Gastroesophageal sphincter (tissue), 4 donors: Measurements from ENCODE around the gene KLHDC9. TPM values are rescaled to one million over a fixed set of nuclear protein-coding genes. Genes with fewer than 3 reads are reported as not detected.

Experiments
- ATAC-seq: fragments of 150-250 bp; one replicate; pipeline ENCODE4 v1.9.1; 2016; ENCODE audit warnings: mild to moderate bottlenecking, moderate library complexity
- H3K27ac ChIP-seq, 4 donors: fragments of 200-600 bp; sonication (generic) in 3 of 4; 1 replicate in 3 of 4; 2 replicates in 1 of 4; pipeline ENCODE4 v1.5.1; 2016 to 2019
- H3K27me3 ChIP-seq: fragments of 200-600 bp; sonication (generic); one replicate; pipeline ENCODE4 v1.5.1; 2019
- H3K36me3 ChIP-seq, 2 donors: fragments of 200-600 bp; sonication (generic); one replicate each; pipeline ENCODE4 v1.5.1; 2019; ENCODE audit warnings: control low read depth in 1 of 2
- H3K4me1 ChIP-seq, 3 donors: fragments of 200-600 bp; sonication (generic); 1 replicate in 2 of 3; 2 replicates in 1 of 3; pipeline ENCODE4 v1.5.1; 2016 to 2019; ENCODE audit warnings: control low read depth in 2 of 3
- H3K4me3 ChIP-seq, 2 donors: fragments of 200-600 bp; sonication (generic); one replicate each; pipeline ENCODE4 v1.5.1; 2019; ENCODE audit warnings: mild to moderate bottlenecking in 1 of 2, moderate library complexity in 1 of 2
- H3K9me3 ChIP-seq, 3 donors: fragments of 200-600 bp; sonication (generic); one replicate each; pipeline ENCODE4 v1.5.1; 2017 to 2019; ENCODE audit warnings: control low read depth in 2 of 3
- EP300 ChIP-seq: sonication (generic); formaldehyde crosslinking; IDR thresholded peaks from one replicate; pipeline ENCODE4 v1.6.1; 2017; ENCODE audit warnings: antibody characterized with exemption, mild to moderate bottlenecking
- POLR2A ChIP-seq, 2 donors: fragments of 450-650 bp; IDR thresholded peaks; one replicate each; pipeline ENCODE4 v1.6.1; 2017; ENCODE audit warnings: antibody characterized with exemption in 2 of 2, mild to moderate bottlenecking in 2 of 2, moderate library complexity in 1 of 2
- POLR2AphosphoS5 ChIP-seq: sonication (generic); formaldehyde crosslinking; IDR thresholded peaks from one replicate; pipeline ENCODE4 v1.6.1; 2017; ENCODE audit warnings: antibody characterized with exemption
- WGBS, 2 donors: methylation state at CpG; one replicate each; pipeline ENCODE4 v1.1.5; 2018; ENCODE audit warnings: low coverage in 1 of 2; 5-methylcytosine and 5-hydroxymethylcytosine counted together
- total RNA-seq, 4 donors: library from RNA; depleted of rRNA; stranded (reverse); fragments of >200 nt; gene quantifications; one replicate each; pipeline ENCODE4 v1.1.0, GENCODE V29; 2016
- TF ChIP-seq, protein P1 (sequence below), 4 experiments: fragments of 200-600 bp in 2 of 4; fragments of 450-650 bp in 2 of 4; sonication (generic) in 1 of 4; IDR thresholded peaks; one replicate each; pipeline ENCODE4 v1.5.1; 2017 to 2019; ENCODE audit warnings: antibody characterized with exemption in 4 of 4, mild to moderate bottlenecking in 2 of 4, moderate library complexity in 2 of 4

Gene KLHDC9
- total RNA-seq, 4 donors from 2014 or later = 3.5 to 22.6 (median 8.6) TPM

DNA sequence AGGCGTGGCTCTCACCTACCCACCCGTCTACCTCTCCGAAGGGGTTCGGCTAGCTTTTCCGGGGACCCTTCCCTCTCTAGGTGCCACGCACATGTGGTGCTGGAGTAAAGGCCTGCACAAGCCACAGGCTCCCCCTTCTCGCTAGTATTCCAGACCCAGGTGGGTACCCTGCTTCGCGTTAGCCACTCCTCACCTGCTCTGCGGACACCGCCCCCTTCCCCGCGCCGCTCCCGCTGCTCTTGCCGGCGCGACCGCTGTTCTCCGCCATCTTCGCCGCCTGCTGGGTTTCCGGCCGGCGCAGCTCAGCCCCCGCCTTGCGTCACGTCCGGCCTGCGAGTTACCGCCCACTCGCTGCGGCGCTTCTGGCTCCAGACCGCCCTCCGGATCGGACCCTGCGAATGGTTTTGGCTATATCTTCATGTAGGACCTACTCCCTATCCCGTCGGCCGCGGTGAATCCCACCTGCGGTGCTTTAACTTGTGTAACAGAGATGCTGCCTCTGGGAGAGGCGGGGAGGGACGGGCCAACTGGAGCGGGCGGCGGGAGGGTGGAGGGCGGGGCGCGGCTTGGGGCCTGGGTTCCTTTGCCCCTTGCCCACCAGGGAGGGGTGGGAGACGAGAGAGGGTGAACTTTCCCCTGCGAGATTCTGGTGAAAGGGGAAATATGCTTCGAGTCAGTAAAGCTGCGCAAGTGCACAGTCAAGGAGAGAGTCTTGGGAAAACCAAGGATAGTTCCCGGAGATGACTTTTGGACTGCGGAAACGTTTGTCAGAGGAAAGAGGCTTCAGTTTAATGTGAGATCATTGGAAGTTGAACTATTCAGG lies 19.8 kb downstream of the KLHDC9 start, which contains the start of the genes NIT1 and PFDN2:
Gene NIT1 (plus strand): TSS at position 347 of the 823 bp plus-strand sequence. CDS start 72 bp downstream, at position 419.
Gene PFDN2 (minus strand): TSS at position 279 of the 823 bp plus-strand sequence. CDS start 11 bp downstream, at position 268.
- 0 to 1% methylated on average over 7 to 26 of the region's 58 CpGs for WGBS, 2 donors

DNA sequence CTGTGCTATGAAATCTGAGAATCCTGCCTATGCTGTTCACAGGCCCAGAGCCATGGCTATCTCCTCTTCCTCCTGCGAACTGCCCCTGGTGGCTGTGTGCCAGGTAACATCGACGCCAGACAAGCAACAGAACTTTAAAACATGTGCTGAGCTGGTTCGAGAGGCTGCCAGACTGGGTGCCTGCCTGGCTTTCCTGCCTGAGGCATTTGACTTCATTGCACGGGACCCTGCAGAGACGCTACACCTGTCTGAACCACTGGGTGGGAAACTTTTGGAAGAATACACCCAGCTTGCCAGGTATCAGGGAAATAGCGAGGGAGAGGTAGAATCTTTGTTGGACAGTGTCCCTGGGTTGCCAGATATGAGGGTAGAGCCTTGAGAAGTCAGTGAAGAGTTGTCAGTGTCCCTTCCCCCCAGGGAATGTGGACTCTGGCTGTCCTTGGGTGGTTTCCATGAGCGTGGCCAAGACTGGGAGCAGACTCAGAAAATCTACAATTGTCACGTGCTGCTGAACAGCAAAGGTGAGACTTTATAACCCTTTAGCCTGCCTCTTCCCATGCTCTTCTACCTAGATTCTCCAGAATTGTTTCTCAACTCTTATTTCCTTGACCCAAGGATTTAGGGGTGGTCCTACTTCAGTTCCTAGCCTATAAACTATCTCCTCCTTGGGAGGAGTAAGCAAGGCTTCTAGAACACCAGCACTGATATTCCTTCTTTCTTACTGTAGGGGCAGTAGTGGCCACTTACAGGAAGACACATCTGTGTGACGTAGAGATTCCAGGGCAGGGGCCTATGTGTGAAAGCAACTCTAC lies 21.1 kb downstream of the KLHDC9 start:
- no peaks in the 10 kb centered on the region for H3K9me3 ChIP-seq
- H3K4me3 ChIP-seq = peak overlapping the region in 1 of 2 donors; percentile 96
- H3K4me1 ChIP-seq = peaks cover 11 to 63% (median 34%) of the 10 kb centered on the region in 3 donors
- 26 to 47% methylated on average over 4 to 10 of the region's 10 CpGs for WGBS, 2 donors
- no peaks in the 10 kb centered on the region for H3K27me3 ChIP-seq
- ATAC-seq = peak; percentile 52
- TF ChIP-seq POLR2AphosphoS5 = peak; percentile 25
- TF ChIP-seq, protein P1, sequence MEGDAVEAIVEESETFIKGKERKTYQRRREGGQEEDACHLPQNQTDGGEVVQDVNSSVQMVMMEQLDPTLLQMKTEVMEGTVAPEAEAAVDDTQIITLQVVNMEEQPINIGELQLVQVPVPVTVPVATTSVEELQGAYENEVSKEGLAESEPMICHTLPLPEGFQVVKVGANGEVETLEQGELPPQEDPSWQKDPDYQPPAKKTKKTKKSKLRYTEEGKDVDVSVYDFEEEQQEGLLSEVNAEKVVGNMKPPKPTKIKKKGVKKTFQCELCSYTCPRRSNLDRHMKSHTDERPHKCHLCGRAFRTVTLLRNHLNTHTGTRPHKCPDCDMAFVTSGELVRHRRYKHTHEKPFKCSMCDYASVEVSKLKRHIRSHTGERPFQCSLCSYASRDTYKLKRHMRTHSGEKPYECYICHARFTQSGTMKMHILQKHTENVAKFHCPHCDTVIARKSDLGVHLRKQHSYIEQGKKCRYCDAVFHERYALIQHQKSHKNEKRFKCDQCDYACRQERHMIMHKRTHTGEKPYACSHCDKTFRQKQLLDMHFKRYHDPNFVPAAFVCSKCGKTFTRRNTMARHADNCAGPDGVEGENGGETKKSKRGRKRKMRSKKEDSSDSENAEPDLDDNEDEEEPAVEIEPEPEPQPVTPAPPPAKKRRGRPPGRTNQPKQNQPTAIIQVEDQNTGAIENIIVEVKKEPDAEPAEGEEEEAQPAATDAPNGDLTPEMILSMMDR (IDR thresholded peaks at IDR 0.05) = peak in 3 of 4 experiments; percentile 13 to 59 (median 30)
- no peak for TF ChIP-seq EP300
- no peak for TF ChIP-seq POLR2A (IDR thresholded peaks at IDR 0.05)
- peak overlapping the region; percentile 36 to 93 (median 89) for H3K27ac ChIP-seq
- peaks cover 0 to 51% of the 10 kb centered on the region in 2 donors for H3K36me3 ChIP-seq

More for the DNA sequence above, 19.8 kb downstream of the KLHDC9 start, which contains the start of the genes NIT1 and PFDN2:
- peak; percentile 92 for ATAC-seq
- TF ChIP-seq, protein P1 (IDR thresholded peaks at IDR 0.05) = peak in 2 of 4 experiments; percentile 11 to 36
- peak; percentile 84 to 89 for TF ChIP-seq POLR2A (IDR thresholded peaks at IDR 0.05)
- TF ChIP-seq POLR2AphosphoS5 = peak; percentile 98
- TF ChIP-seq EP300 = no peak
- no peaks in the 10 kb centered on the region for H3K27me3 ChIP-seq
- peaks cover 11 to 76% (median 34%) of the 10 kb centered on the region in 3 donors for H3K4me1 ChIP-seq
- peaks cover 0 to 40% of the 10 kb centered on the region in 2 donors for H3K36me3 ChIP-seq
- no peaks in the 10 kb centered on the region for H3K9me3 ChIP-seq
- H3K27ac ChIP-seq = peak within 1 kb of the TSS; percentile 88 to 98 (median 92)
- peak within 1 kb of the TSS; percentile 87 to 96 for H3K4me3 ChIP-seq

DNA sequence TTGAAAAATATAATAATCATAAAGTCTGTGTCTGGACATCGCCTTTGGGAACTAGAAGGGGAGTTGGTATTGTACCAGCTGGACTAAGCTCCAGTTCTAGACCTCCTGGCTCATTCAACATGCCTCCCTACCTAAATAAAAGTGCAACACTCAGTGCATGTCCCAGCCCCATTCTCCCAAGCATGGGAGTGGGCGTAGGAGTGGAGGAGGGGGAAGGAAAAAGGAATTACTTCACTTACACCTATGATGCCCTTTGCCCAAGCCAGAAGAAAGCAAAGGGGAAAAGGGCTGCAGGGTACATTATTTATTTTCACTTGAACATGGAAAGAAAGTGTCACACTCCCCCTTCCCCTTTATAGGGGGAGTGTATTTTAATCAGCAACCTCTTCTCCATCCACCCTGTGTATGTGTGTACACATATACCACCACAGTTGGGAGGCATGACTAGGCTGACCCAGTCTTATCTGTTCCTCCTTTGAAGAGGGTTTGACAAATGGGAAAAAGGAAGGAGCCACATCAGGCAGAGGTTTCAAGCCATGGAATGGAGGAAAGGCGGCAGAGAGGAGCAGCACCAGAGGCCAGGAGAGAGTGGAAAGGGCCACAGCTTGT lies 23.0 kb downstream of the KLHDC9 start:
- WGBS, 2 donors = 66 to 70% methylated on average over 2 to 3 of the region's 3 CpGs
- Histone ChIP-seq H3K9me3 (no peaks in the 10 kb centered on the region), H3K27me3 (no peaks in the 10 kb centered on the region), H3K4me1 (peaks cover 11 to 50% (median 23%) of the 10 kb centered on the region in 3 donors), H3K4me3 (no peak overlapping the region), H3K27ac (peak overlapping the region in 1 of 4 donors; percentile 14), H3K36me3 (peaks cover 0 to 66% of the 10 kb centered on the region in 2 donors)
- ATAC-seq = no peak
- no peak for TF ChIP-seq EP300
- TF ChIP-seq POLR2A (IDR thresholded peaks at IDR 0.05) = no peak
- TF ChIP-seq, protein P1 (IDR thresholded peaks at IDR 0.05) = no peak
- no peak for TF ChIP-seq POLR2AphosphoS5

DNA sequence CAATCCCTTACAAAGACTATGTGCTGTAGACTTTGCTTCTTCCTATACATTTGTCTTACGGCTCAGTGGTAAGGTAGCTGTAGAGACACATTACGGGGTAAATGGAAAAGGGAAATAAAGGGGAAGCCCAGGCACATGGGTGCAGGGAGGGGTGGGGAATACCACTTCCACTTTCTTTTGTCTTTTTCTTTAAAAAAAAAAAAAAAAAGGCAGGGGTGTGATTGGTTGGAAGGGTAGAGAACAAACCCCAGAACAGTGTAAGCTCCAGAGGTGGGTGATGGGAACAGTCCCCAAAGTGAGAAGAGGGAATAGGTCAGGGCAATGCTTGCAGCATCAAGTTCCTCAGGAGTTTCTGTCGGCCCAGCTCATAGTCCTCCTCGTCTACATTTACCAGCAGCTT lies 23.7 kb downstream of the KLHDC9 start:
- Histone ChIP-seq H3K27ac (no peak overlapping the region), H3K4me3 (no peak overlapping the region), H3K9me3 (no peaks in the 10 kb centered on the region), H3K4me1 (peaks cover 11 to 48% (median 16%) of the 10 kb centered on the region in 3 donors), H3K36me3 (peaks cover 0 to 71% of the 10 kb centered on the region in 2 donors), H3K27me3 (no peaks in the 10 kb centered on the region)
- TF ChIP-seq EP300 (no peak), POLR2AphosphoS5 (no peak), POLR2A (IDR thresholded peaks at IDR 0.05) (no peak)
- TF ChIP-seq, protein P1 (IDR thresholded peaks at IDR 0.05) = no peak
- no peak for ATAC-seq
- 63 to 80% methylated on average over 2 to 4 of the region's 4 CpGs for WGBS, 2 donors
